ENCODE measurements around the gene GRIK3. TPM values are rescaled to one million over a fixed set of nuclear protein-coding genes. Genes with fewer than 3 reads are reported as not detected.

Gene GRIK3
- total RNA-seq, 3 donors from 2014 or later (not counting 1 experiment from before 2014, with no cell fraction given): not detected

- peaks cover 2 to 20% of the 10 kb centered on the region in 2 donors for H3K27me3 Mint-ChIP-seq (ENCODE audit: low read depth in 2 of 2)
- no peaks in the 10 kb centered on the region for H3K9me3 Mint-ChIP-seq
- intact Hi-C loops (cut with micrococcal nuclease): no loop called here
- 61% methylated on average over 2 of the region's 2 CpGs for WGBS (ENCODE audit: insufficient coverage)
- no peaks in the 10 kb centered on the region for H3K36me3 Mint-ChIP-seq
- ATAC-seq: no peak
- H3K27ac ChIP-seq (ENCODE audit: low read length): no peak overlapping the region
- no peak overlapping the region for H3K27ac Mint-ChIP-seq
- H3K4me3 ChIP-seq (ENCODE audit: low read length): no peak overlapping the region
- no peaks in the 10 kb centered on the region for H3K36me3 ChIP-seq (ENCODE audit: control insufficient read depth, insufficient read depth, low read length)
- H3K27me3 ChIP-seq (ENCODE audit: control insufficient read depth, insufficient read depth, low read length): no peaks in the 10 kb centered on the region
- TF ChIP-seq, protein P1, sequence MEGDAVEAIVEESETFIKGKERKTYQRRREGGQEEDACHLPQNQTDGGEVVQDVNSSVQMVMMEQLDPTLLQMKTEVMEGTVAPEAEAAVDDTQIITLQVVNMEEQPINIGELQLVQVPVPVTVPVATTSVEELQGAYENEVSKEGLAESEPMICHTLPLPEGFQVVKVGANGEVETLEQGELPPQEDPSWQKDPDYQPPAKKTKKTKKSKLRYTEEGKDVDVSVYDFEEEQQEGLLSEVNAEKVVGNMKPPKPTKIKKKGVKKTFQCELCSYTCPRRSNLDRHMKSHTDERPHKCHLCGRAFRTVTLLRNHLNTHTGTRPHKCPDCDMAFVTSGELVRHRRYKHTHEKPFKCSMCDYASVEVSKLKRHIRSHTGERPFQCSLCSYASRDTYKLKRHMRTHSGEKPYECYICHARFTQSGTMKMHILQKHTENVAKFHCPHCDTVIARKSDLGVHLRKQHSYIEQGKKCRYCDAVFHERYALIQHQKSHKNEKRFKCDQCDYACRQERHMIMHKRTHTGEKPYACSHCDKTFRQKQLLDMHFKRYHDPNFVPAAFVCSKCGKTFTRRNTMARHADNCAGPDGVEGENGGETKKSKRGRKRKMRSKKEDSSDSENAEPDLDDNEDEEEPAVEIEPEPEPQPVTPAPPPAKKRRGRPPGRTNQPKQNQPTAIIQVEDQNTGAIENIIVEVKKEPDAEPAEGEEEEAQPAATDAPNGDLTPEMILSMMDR (IDR thresholded peaks at IDR 0.05): no peak
- H3K4me1 Mint-ChIP-seq: peaks cover 2 to 4% of the 10 kb centered on the region in 2 donors
- H3K4me3 Mint-ChIP-seq: no peak overlapping the region
- no peaks in the 10 kb centered on the region for H3K9me3 ChIP-seq (ENCODE audit: control insufficient read depth, insufficient read depth, low read length)
- H3K4me1 ChIP-seq (ENCODE audit: control insufficient read depth, insufficient read depth, low read length): no peaks in the 10 kb centered on the region
- DNase-seq: no peak
These were observed 215.5 kb downstream of the GRIK3 start for GRCh38 chr1:36818771-36819170.

DNA sequence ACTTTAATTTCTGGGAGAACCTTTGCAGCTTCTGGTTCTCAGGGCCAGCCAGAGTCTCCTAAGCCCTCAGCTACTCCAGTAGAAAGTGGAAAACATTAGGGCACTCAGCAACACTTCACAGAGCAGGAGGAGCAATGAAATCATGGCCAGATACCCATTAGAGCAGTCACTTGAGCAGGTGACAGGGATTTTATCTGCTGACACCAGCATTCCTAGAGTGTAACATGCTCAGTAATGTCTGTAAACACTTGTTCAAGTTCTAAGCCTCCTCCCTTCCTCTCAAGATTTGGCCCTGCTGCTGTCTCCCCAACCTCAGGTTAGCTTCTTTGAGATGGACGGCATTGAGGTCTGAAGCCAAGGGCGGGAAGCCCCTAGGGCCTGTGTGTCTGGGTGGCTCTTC, 218.0 kb downstream of the GRIK3 start:
- H3K4me1 ChIP-seq (ENCODE audit: control insufficient read depth, insufficient read depth, low read length): no peaks in the 10 kb centered on the region
- H3K4me3 Mint-ChIP-seq: no peak overlapping the region
- no peaks in the 10 kb centered on the region for H3K4me1 Mint-ChIP-seq
- ATAC-seq (no peak), DNase-seq (no peak)
- H3K27me3 Mint-ChIP-seq (ENCODE audit: low read depth in 2 of 2): peaks cover 0 to 16% of the 10 kb centered on the region in 2 donors
- 87% methylated on average over 2 of the region's 2 CpGs for WGBS (ENCODE audit: insufficient coverage)
- H3K9me3 Mint-ChIP-seq: no peaks in the 10 kb centered on the region
- intact Hi-C loops (cut with micrococcal nuclease): no loop called here
- H3K36me3 ChIP-seq (ENCODE audit: control insufficient read depth, insufficient read depth, low read length): no peaks in the 10 kb centered on the region
- H3K4me3 ChIP-seq (ENCODE audit: low read length): no peak overlapping the region
- TF ChIP-seq, protein P1 (IDR thresholded peaks at IDR 0.05): no peak
- no peaks in the 10 kb centered on the region for H3K36me3 Mint-ChIP-seq
- H3K27ac ChIP-seq (ENCODE audit: low read length): no peak overlapping the region
- H3K27ac Mint-ChIP-seq: no peak overlapping the region
- no peaks in the 10 kb centered on the region for H3K27me3 ChIP-seq (ENCODE audit: control insufficient read depth, insufficient read depth, low read length)
- H3K9me3 ChIP-seq (ENCODE audit: control insufficient read depth, insufficient read depth, low read length): no peaks in the 10 kb centered on the region

DNA sequence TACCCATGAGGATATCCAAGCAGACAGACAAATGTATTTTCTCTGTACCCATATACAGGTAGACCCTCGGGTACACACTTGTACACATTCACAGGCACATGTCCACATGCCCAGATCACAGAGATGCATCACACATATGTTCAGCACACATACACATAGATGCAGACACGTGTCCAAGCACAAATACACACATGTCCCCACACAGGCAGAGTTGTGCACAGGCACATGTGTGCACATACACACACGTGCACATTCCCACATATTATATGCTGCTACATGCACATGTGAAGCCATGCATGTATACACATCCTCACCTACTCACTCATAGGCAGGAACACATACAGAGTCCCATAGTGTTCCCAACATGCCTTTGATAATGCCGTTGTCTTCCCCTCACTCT, 219.5 kb downstream of the GRIK3 start:
- H3K4me1 Mint-ChIP-seq: no peaks in the 10 kb centered on the region
- no peaks in the 10 kb centered on the region for H3K9me3 ChIP-seq (ENCODE audit: control insufficient read depth, insufficient read depth, low read length)
- ATAC-seq: no peak
- no peak overlapping the region for H3K27ac ChIP-seq (ENCODE audit: low read length)
- no peaks in the 10 kb centered on the region for H3K4me1 ChIP-seq (ENCODE audit: control insufficient read depth, insufficient read depth, low read length)
- H3K27me3 ChIP-seq (ENCODE audit: control insufficient read depth, insufficient read depth, low read length): no peaks in the 10 kb centered on the region
- no peak overlapping the region for H3K4me3 ChIP-seq (ENCODE audit: low read length)
- H3K27ac Mint-ChIP-seq: no peak overlapping the region
- TF ChIP-seq, protein P1 (IDR thresholded peaks at IDR 0.05): no peak
- no peaks in the 10 kb centered on the region for H3K36me3 Mint-ChIP-seq
- no peaks in the 10 kb centered on the region for H3K9me3 Mint-ChIP-seq
- peaks cover 0 to 2% of the 10 kb centered on the region in 2 donors for H3K27me3 Mint-ChIP-seq (ENCODE audit: low read depth in 2 of 2)
- no peaks in the 10 kb centered on the region for H3K36me3 ChIP-seq (ENCODE audit: control insufficient read depth, insufficient read depth, low read length)
- 74% methylated on average over 4 of the region's 4 CpGs for WGBS (ENCODE audit: insufficient coverage)
- H3K4me3 Mint-ChIP-seq: no peak overlapping the region
- intact Hi-C loops (cut with micrococcal nuclease): no loop called here
- no peak for DNase-seq

DNA sequence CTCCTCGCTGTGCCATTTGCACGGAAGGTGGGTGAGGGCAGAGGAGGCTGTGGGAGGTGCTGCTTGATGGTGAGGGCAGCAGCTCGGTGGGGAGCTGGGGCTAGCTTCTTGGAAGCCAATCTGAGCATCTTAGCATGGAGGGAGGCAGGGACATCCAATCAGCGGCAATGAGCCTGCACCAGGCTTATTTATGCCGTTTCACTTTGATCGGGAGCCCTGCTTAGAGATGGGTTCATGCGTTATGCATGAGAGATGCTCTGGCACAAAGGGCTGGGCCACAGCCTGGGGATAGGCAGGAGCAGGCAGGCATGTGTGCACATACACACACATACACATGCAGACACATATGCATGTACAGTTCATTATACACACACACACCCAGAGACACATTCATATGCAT, 220.2 kb downstream of the GRIK3 start:
- ATAC-seq: no peak
- intact Hi-C loops (cut with micrococcal nuclease): no loop called here

More for the DNA sequence above, 220.2 kb downstream of the GRIK3 start:
- Mint-ChIP-seq H3K36me3 (no peaks in the 10 kb centered on the region), H3K27ac (no peak overlapping the region), H3K9me3 (no peaks in the 10 kb centered on the region), H3K27me3 (ENCODE audit: low read depth in 2 of 2) (no peaks in the 10 kb centered on the region), H3K4me1 (no peaks in the 10 kb centered on the region), H3K4me3 (no peak overlapping the region)
- Histone ChIP-seq H3K9me3 (ENCODE audit: control insufficient read depth, insufficient read depth, low read length) (no peaks in the 10 kb centered on the region), H3K27me3 (ENCODE audit: control insufficient read depth, insufficient read depth, low read length) (no peaks in the 10 kb centered on the region), H3K27ac (ENCODE audit: low read length) (no peak overlapping the region), H3K4me3 (ENCODE audit: low read length) (no peak overlapping the region), H3K4me1 (ENCODE audit: control insufficient read depth, insufficient read depth, low read length) (no peaks in the 10 kb centered on the region), H3K36me3 (ENCODE audit: control insufficient read depth, insufficient read depth, low read length) (no peaks in the 10 kb centered on the region)
- TF ChIP-seq, protein P1 (IDR thresholded peaks at IDR 0.05): no peak
- 87% methylated on average over 7 of the region's 7 CpGs for WGBS (ENCODE audit: insufficient coverage)
- DNase-seq: no peak
